Motor neuron (in vitro differentiated cells): Measurements from ENCODE around the gene PARD3. TPM values are rescaled to one million over a fixed set of nuclear protein-coding genes. Genes with fewer than 3 reads are reported as not detected.
"Not testable (repeated sequence)": the region's sequence is repeated elsewhere in the genome, so short reads cannot be mapped to it uniquely, and the experiment has no call there.

Experiments
- ATAC-seq, 8 experiments: fragments of 200-7000 bp; cut with Tn5 transposase; replicated peaks in 6 of 8; 2 replicates each; pipeline ENCODE4 v1.8.0; 2021; ENCODE audit warnings: mild to moderate bottlenecking in 8 of 8, moderate library complexity in 8 of 8
- H3K27ac ChIP-seq, 2 donors: fragments of 250-450 bp; sonication (Bioruptor Pico); 2 replicates each; pipeline ENCODE4 v1.9.0; 2021; ENCODE audit warnings: antibody characterized with exemption in 2 of 2, mild to moderate bottlenecking in 2 of 2, moderate library complexity in 1 of 2
- H3K4me1 ChIP-seq, 2 donors: fragments of 250-450 bp; sonication (Bioruptor Pico); replicated peaks in 1 of 2; 2 replicates each; pipeline ENCODE4 v1.6.1; 2021; ENCODE audit warnings: antibody characterized with exemption in 2 of 2, mild to moderate bottlenecking in 2 of 2, moderate library complexity in 1 of 2
- H3K4me3 ChIP-seq, 5 donors: fragments of 250-450 bp; sonication (Bioruptor Pico); 2 replicates each; pipeline ENCODE4 v1.9.0; 2021; ENCODE audit warnings: antibody characterized with exemption in 5 of 5, mild to moderate bottlenecking in 5 of 5, moderate library complexity in 4 of 5
- WGBS, 10 experiments: fragments of 450-650 bp; shearing (Covaris generic); methylation state at CpG; one replicate each; pipeline ENCODE4 v1.0.0; 2022; 5-methylcytosine and 5-hydroxymethylcytosine counted together
- in situ Hi-C, 9 experiments: fragments of 400-800 bp; cut with MboI; loops; one replicate each; pipeline ENCODE4 v1.15.0; 2021; ENCODE audit warnings: low sequenced_read_pairs in 9 of 9, low pct_unique_long_range_greater_than_20kb in 2 of 9; ENCODE audit not compliant: unreplicated experiment in 9 of 9
- total RNA-seq, 8 experiments: library from RNA; unstranded; fragments of 300-600 nt; gene quantifications; 2 replicates each; pipeline versions ENCODE4 v1.2.3 to v1.2.4, GENCODE V29; 2022

PARD3 gene
- total RNA-seq, 8 experiments from 2014 or later = 21.5 to 154 (median 34.0) TPM

GRCh38 chr10:34433241-34434076, 381.6 kb downstream of the PARD3 start:
- 7 to 100% (median 81%) methylated on average over 1 to 4 of the region's 4 CpGs for WGBS, 10 experiments
- H3K4me1 ChIP-seq = peaks cover 0 to 7% of the 10 kb centered on the region in 2 donors
- no peak overlapping the region for H3K27ac ChIP-seq
- in situ Hi-C loops = no loop called here
- no peak overlapping the region for H3K4me3 ChIP-seq
- peak in 1 of 8 experiments; percentile 15 for ATAC-seq

- no peak for ATAC-seq
- Histone ChIP-seq H3K27ac (no peak overlapping the region), H3K4me3 (no peak overlapping the region), H3K4me1 (peaks cover 0 to 7% of the 10 kb centered on the region in 2 donors)
- in situ Hi-C loops = no loop called here
Observed at GRCh38 chr10:34432589-34432988, 382.5 kb downstream of the PARD3 start.

- ATAC-seq = no peak
- 70 to 100% (median 100%) methylated on average over 1 to 3 of the region's 3 CpGs; no CpG with 5 or more reads in 1 of the 10 experiments for WGBS, 10 experiments
Observed at GRCh38 chr10:34430685-34431084, 384.4 kb downstream of the PARD3 start.

GRCh38 chr10:34428501-34428900, 386.6 kb downstream of the PARD3 start:
- no peaks in the 10 kb centered on the region for H3K4me1 ChIP-seq
- H3K4me3 ChIP-seq = no peak overlapping the region
- ATAC-seq = no peak
- in situ Hi-C loops = no loop called here
- no peak overlapping the region for H3K27ac ChIP-seq
- WGBS, 10 experiments = 0 to 100% (median 48%) methylated on average over 1 to 3 of the region's 3 CpGs

More at GRCh38 chr10:34430685-34431084, 384.4 kb downstream of the PARD3 start:
- in situ Hi-C loops = no loop called here
- no peaks in the 10 kb centered on the region for H3K4me1 ChIP-seq
- no peak overlapping the region for H3K27ac ChIP-seq
- no peak overlapping the region for H3K4me3 ChIP-seq

GRCh38 chr10:34427911-34428216, 387.2 kb downstream of the PARD3 start:
- H3K27ac ChIP-seq = no peak overlapping the region
- no peak for ATAC-seq
- WGBS, 10 experiments = 80 to 100% (median 100%) methylated on average over 1 to 3 of the region's 3 CpGs; no CpG with 5 or more reads in 3 of the 10 experiments
- in situ Hi-C loops = no loop called here
- no peaks in the 10 kb centered on the region for H3K4me1 ChIP-seq
- H3K4me3 ChIP-seq = no peak overlapping the region

- 24 to 89% (median 45%) methylated on average over 2 to 12 of the region's 20 CpGs; no CpG with 5 or more reads in 3 of the 10 experiments for WGBS, 10 experiments
- in situ Hi-C loops, H3K27ac ChIP-seq, H3K4me3 ChIP-seq, H3K4me1 ChIP-seq, ATAC-seq: not testable (repeated sequence)
Observed at GRCh38 chr10:34427158-34427910, 387.8 kb downstream of the PARD3 start.

- H3K4me3 ChIP-seq, H3K4me1 ChIP-seq, H3K27ac ChIP-seq, in situ Hi-C loops: not testable (repeated sequence)
- ATAC-seq = peak in 1 of 8 experiments; percentile 31
- 41 to 100% (median 90%) methylated on average over 1 to 7 of the region's 7 CpGs; no CpG with 5 or more reads in 1 of the 10 experiments for WGBS, 10 experiments
Observed at GRCh38 chr10:34426538-34427157, 388.4 kb downstream of the PARD3 start.

- WGBS, 10 experiments = 0 to 100% (median 57%) methylated on average over 1 to 3 of the region's 3 CpGs; no CpG with 5 or more reads in 1 of the 10 experiments
Observed at GRCh38 chr10:34426041-34426440, 389.1 kb downstream of the PARD3 start.

GRCh38 chr10:34423673-34424625, 391.1 kb downstream of the PARD3 start:
- no peak overlapping the region for H3K27ac ChIP-seq
- in situ Hi-C loops = no loop called here
- no peak for ATAC-seq
- H3K4me3 ChIP-seq = no peak overlapping the region
- 53 to 100% (median 80%) methylated on average over 1 to 5 of the region's 5 CpGs for WGBS, 10 experiments
- peaks cover 0 to 7% of the 10 kb centered on the region in 2 donors for H3K4me1 ChIP-seq

More at GRCh38 chr10:34426041-34426440, 389.1 kb downstream of the PARD3 start:
- no peak overlapping the region for H3K4me3 ChIP-seq
- ATAC-seq = no peak
- no peaks in the 10 kb centered on the region for H3K4me1 ChIP-seq
- H3K27ac ChIP-seq = no peak overlapping the region
- in situ Hi-C loops = no loop called here

- no peak for ATAC-seq
- no peak overlapping the region for H3K27ac ChIP-seq
- H3K4me3 ChIP-seq = no peak overlapping the region
- in situ Hi-C loops = no loop called here
- 0% methylated on average over 1 of the region's 1 CpG; no CpG with 5 or more reads in 8 of the 10 experiments for WGBS, 10 experiments
- peaks cover 0 to 7% of the 10 kb centered on the region in 2 donors for H3K4me1 ChIP-seq
Observed at GRCh38 chr10:34420795-34421194, 394.3 kb downstream of the PARD3 start.

GRCh38 chr10:34420273-34420672, 394.8 kb downstream of the PARD3 start:
- no peak overlapping the region for H3K27ac ChIP-seq
- in situ Hi-C loops = no loop called here
- ATAC-seq = no peak
- peaks cover 0 to 7% of the 10 kb centered on the region in 2 donors for H3K4me1 ChIP-seq
- 71 to 100% (median 86%) methylated on average over 1 to 3 of the region's 3 CpGs for WGBS, 10 experiments
- no peak overlapping the region for H3K4me3 ChIP-seq

- ATAC-seq = no peak
- H3K27ac ChIP-seq = no peak overlapping the region
- H3K4me1 ChIP-seq = peaks cover 3 to 5% of the 10 kb centered on the region in 2 donors
- WGBS, 10 experiments = 75 to 100% (median 91%) methylated on average over 3 to 4 of the region's 4 CpGs; no CpG with 5 or more reads in 2 of the 10 experiments
- H3K4me3 ChIP-seq = no peak overlapping the region
- in situ Hi-C loops = no loop called here
Observed at GRCh38 chr10:34415039-34415438, 400.1 kb downstream of the PARD3 start.
